A549 treated with AZD9567 at 1 μM for 4 hours (cell line): ENCODE data around the gene SRGAP2. TPM values are rescaled to one million over a fixed set of nuclear protein-coding genes. Genes with fewer than 3 reads are reported as not detected.

ENCODE experiments used
- total RNA-seq: library from RNA; stranded (reverse); fragments of 200-300 nt; extraction: Qiagen RNA extraction; gene quantifications from 5 replicates; pipeline ENCODE4 v1.2.3, GENCODE V29; 2022; ENCODE audit not compliant: insufficient read depth

The SRGAP2 gene
- total RNA-seq, result 22.4 to 31.0 TPM (median 28.1 TPM) in 5 replicates

DNA sequence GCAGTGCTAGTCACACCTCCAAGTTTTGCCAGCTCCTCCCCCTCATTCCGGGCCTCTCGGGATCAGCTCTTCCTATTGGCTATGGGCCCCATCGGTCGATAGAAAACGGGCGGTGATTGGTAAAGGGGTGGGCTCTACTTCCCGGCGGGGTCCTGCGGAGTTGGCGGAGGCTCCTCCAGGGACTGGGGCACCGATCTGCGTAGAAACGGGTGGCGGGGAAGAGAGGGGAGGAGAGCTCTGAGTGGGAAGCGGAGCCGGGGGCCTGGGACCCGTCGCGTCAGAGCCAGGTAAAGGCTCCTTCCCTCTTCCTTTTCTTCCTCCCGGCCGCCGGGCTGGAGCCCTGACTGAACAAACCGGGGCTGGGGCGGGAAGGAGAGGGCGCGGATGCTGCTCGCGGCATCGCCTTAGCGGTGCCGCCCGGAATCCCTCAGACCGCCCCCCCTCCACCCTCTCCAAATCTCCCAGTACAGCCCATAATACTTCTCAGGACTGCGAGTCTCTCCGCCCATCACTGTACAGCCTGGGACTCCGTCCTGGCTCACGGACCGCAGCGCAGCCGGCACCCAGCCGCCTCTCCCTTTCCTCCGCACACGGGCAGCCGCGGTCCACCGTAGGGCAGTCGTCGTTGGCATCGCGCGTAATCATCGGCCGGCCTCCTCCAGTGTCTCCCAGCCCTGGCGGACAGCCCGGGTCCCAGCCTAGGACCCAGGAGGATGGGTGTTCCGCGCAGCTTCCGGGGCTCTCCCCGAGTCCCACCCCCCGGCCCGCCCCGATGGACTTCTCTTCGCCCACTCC lies at the start of gene SRGAP2:
TSS of gene SRGAP2 (plus strand) at position 178 of the 795 bp plus-strand sequence. CDS start 2,430 bp downstream, outside the sequence.

DNA sequence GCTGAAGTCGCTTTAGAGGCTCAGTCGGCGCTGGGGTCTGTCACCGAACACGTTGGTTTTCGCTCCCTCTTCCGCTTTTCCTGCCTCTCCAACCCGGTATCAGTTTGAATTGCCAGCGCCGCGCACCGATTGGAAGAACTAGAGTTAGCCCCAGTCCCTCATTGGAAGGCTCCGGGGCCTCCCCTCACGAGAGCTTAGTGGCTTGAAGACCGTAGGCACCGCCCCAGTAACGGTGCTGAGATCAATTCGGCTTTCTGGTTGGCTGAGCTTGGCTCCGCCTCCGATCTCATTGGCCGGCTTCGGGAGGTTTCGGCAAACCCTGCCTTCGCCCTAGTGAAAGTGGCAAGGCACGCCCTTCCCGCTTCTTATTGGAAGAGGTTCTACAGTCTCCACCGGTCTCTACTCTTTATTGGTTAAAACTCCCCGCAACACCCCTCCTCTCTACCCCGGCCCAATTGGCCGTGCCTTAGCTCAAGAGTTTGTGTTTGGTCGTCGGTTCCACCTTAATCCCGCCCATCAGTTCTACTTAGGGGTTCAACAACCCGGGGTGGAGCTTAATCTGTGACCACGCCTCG lies 465 bp upstream of the SRGAP2 start, which contains the start of gene FAM72A:
TSS of gene FAM72A (minus strand) at position 51 of the 575 bp plus-strand sequence. CDS start 814 bp downstream, outside the sequence.

Other genes starting within 250 kb of the SRGAP2 start
- 0.81 to 1.5 TPM (median 0.99 TPM) in 4 of 5 replicates, not detected in the other for gene RAB7B, start 200.1 kb upstream of the SRGAP2 start, total RNA-seq
- not detected in 5 replicates for gene CTSE, start 179.6 kb upstream of the SRGAP2 start, total RNA-seq
- not detected in 5 replicates for gene RHEX, start 150.4 kb upstream of the SRGAP2 start, total RNA-seq
- not detected in 5 replicates for gene AVPR1B, start 86.2 kb upstream of the SRGAP2 start, total RNA-seq
- 9.1 to 10.5 TPM (median 9.5 TPM) in 5 replicates for gene FAM72A, start 702 bp upstream of the SRGAP2 start, total RNA-seq